GM12878 (cell line): ENCODE measurements around the gene PTPRM. TPM values are rescaled to one million over a fixed set of nuclear protein-coding genes. Genes with fewer than 3 reads are reported as not detected.

Source experiments
- ATAC-seq: fragments of 200-7000 bp; cut with Tn5 transposase; 3 replicates; pipeline ENCODE4 v1.9.1; 2020; ENCODE audit warnings: mild to moderate bottlenecking, moderate library complexity
- BruUV-seq: library from RNA; stranded (reverse); fragments of 400-500 nt; replicated peaks from 2 replicates; lab custom pipeline; 2021; lab: Mats Ljungman, UMichigan
- CTCF ChIA-PET: fragments of 300-600 bp; sonication (Branson Sonifier 250); formaldehyde crosslinking; extraction: SDS; loops from one replicate; lab custom pipeline; 2021; ENCODE audit warnings: inconsistent platforms; lab: Yijun Ruan, JAX
- POLR2A ChIA-PET: fragments of 350-600 bp; formaldehyde crosslinking; extraction: SDS; loops from one replicate; lab custom pipeline; 2021; ENCODE audit warnings: inconsistent platforms; lab: Charles Lee
- RAD21 ChIA-PET: fragments of 300-600 bp; sonication (Branson Sonifier 250); formaldehyde crosslinking; loops from one replicate; lab custom pipeline; 2023; ENCODE audit warnings: antibody characterized with exemption; ENCODE audit not compliant: unreplicated experiment; lab: Charles Lee
- SMC1A ChIA-PET: fragments of 300-600 bp; sonication (Branson Sonifier 250); formaldehyde crosslinking; loops from one replicate; lab custom pipeline; 2023; ENCODE audit not compliant: unreplicated experiment, uncharacterized antibody; lab: Charles Lee
- DNase-seq: peaks from one replicate; pipeline ENCODE4 v3.0.0-alpha.2; 2011; ENCODE audit warnings: low read depth, low spot score
- FAIRE-seq: peaks from 3 replicates; lab custom pipeline; 2011; peaks lifted over from hg19 to GRCh38; lab: Jason Lieb, UNC
- H2AFZ ChIP-seq: 2 replicates; pipeline ENCODE4 v1.6.0; 2011; ENCODE audit warnings: low read depth, low read length, control low read depth; ENCODE audit not compliant: control insufficient read depth
- H3K27ac ChIP-seq: 2 replicates; pipeline ENCODE4 v1.5.1; 2011; ENCODE audit warnings: control low read depth; ENCODE audit not compliant: control insufficient read depth, insufficient read depth
- H3K27me3 ChIP-seq, 2 experiments: replicated peaks in 1 of 2; 2 replicates each; pipeline versions ENCODE4 v1.6.0 to v1.6.1; 2011; ENCODE audit warnings: low read length in 1 of 2; ENCODE audit not compliant: control insufficient read depth in 2 of 2, insufficient read depth in 2 of 2
- H3K36me3 ChIP-seq, 2 experiments: 2 replicates each; pipeline ENCODE4 v1.5.1; 2011; ENCODE audit warnings: low read length in 1 of 2; ENCODE audit not compliant: control insufficient read depth in 2 of 2, insufficient read depth in 2 of 2
- H3K4me1 ChIP-seq: 2 replicates; pipeline ENCODE4 v1.6.1; 2011; ENCODE audit warnings: mild to moderate bottlenecking, low read length, moderate library complexity, mixed read lengths; ENCODE audit not compliant: control insufficient read depth, insufficient read depth
- H3K4me2 ChIP-seq: 2 replicates; pipeline ENCODE4 v1.6.0; 2011; ENCODE audit warnings: control low read depth; ENCODE audit not compliant: control insufficient read depth, insufficient read depth
- H3K4me3 ChIP-seq: fragments of 200-600 bp; sonication (generic); 2 replicates; pipeline ENCODE4 v1.5.1; 2016
- H3K79me2 ChIP-seq: 2 replicates; pipeline ENCODE4 v1.6.0; 2011; ENCODE audit warnings: low read length; ENCODE audit not compliant: control insufficient read depth, insufficient read depth
- H3K9ac ChIP-seq: 2 replicates; pipeline ENCODE4 v1.8.0; 2011; ENCODE audit warnings: low read length, control low read depth, mixed read lengths; ENCODE audit not compliant: control insufficient read depth, insufficient read depth
- H3K9me3 ChIP-seq: replicated peaks from 3 replicates; pipeline ENCODE4 v1.5.1; 2011; ENCODE audit warnings: mild to moderate bottlenecking, low read length; ENCODE audit not compliant: control insufficient read depth, insufficient read depth
- H4K20me1 ChIP-seq: 2 replicates; pipeline ENCODE4 v1.6.0; 2011; ENCODE audit not compliant: control insufficient read depth, insufficient read depth
- ATF7 ChIP-seq: fragments of 450-650 bp; IDR thresholded peaks from 2 replicates; pipeline ENCODE4 v1.6.1; 2016; ENCODE audit warnings: low read depth, mild to moderate bottlenecking
- BRCA1 ChIP-seq: IDR thresholded peaks from 2 replicates; pipeline ENCODE4 v1.6.1; 2011; ENCODE audit warnings: low read depth, low read length, improper control_type of control experiment
- CHD4 ChIP-seq: fragments of 200-600 bp; sonication (generic); IDR thresholded peaks from 2 replicates; pipeline ENCODE4 v1.6.1; 2016; ENCODE audit warnings: mild to moderate bottlenecking
- CREM ChIP-seq: IDR thresholded peaks from 2 replicates; pipeline ENCODE4 v1.6.1; 2014; ENCODE audit warnings: antibody characterized with exemption, low read depth
- IKZF2 ChIP-seq, 2 experiments: fragments of 450-650 bp; IDR thresholded peaks; 2 replicates each; pipeline ENCODE4 v1.6.1; 2017; ENCODE audit warnings: mild to moderate bottlenecking in 2 of 2, moderate library complexity in 2 of 2
- LARP7 ChIP-seq: fragments of 450-650 bp; IDR thresholded peaks from 2 replicates; pipeline ENCODE4 v1.6.1; 2017; ENCODE audit warnings: mild to moderate bottlenecking
- MTA2 ChIP-seq: fragments of 450-650 bp; IDR thresholded peaks from 2 replicates; pipeline ENCODE4 v1.6.1; 2016; ENCODE audit warnings: low read depth, mild to moderate bottlenecking, moderate library complexity
- MYC ChIP-seq: IDR thresholded peaks from 2 replicates; pipeline ENCODE4 v1.6.1; 2011; ENCODE audit warnings: mild to moderate bottlenecking, low read length, moderate library complexity, inconsistent platforms; ENCODE audit not compliant: insufficient read depth, insufficient replicate concordance, insufficient read length, severe bottlenecking
- NFYA ChIP-seq: IDR thresholded peaks from 2 replicates; pipeline ENCODE4 v1.6.1; 2011; ENCODE audit warnings: low read depth, mild to moderate bottlenecking, low read length, improper control_type of control experiment, borderline replicate concordance
- POU2F2 ChIP-seq: IDR thresholded peaks from 3 replicates; pipeline ENCODE4 v1.6.1; 2011; ENCODE audit warnings: low read depth, mild to moderate bottlenecking, low read length, borderline replicate concordance
- RCOR1 ChIP-seq: conservative IDR thresholded peaks from 2 replicates; pipeline ENCODE4 v1.6.1; 2012; ENCODE audit warnings: low read depth, low read length, improper control_type of control experiment
- SMAD5 ChIP-seq: IDR thresholded peaks from 2 replicates; pipeline ENCODE4 v1.6.1; 2016; ENCODE audit warnings: antibody characterized with exemption, low read depth
- SUPT20H ChIP-seq: IDR thresholded peaks from 2 replicates; pipeline ENCODE4 v1.6.1; 2011; ENCODE audit warnings: low read depth, mild to moderate bottlenecking, low read length, moderate library complexity, borderline replicate concordance; ENCODE audit not compliant: control insufficient read depth
- WGBS: methylation state at CpG from one replicate; pipeline ENCODE4 v1.1.6; 2016; ENCODE audit warnings: low lambda C conversion rate; ENCODE audit not compliant: insufficient replicate concordance, insufficient coverage; ENCODE audit errors: missing lambda C conversion rate; 5-methylcytosine and 5-hydroxymethylcytosine counted together
- in situ Hi-C: fragments of 300-500 bp; cut with MboI; formaldehyde crosslinking; loops from 9 replicates; pipeline ENCODE4 v1.14.3; 2018; ENCODE audit warnings: mixed read lengths
- intact Hi-C: fragments of 100-400 bp; cut with micrococcal nuclease; formaldehyde crosslinking; loops from one replicate; pipeline ENCODE4 v1.14.2; 2022; ENCODE audit not compliant: unreplicated experiment
- polyA plus RNA-seq, 11 experiments: library from polyadenylated mRNA; depleted of rRNA in 4 of 11; unstranded in 6 of 11; stranded (reverse) in 5 of 11; fragments of >200 nt; fragmentation: Nextera tagmentation in 4 of 11; fragmentation: Illumina TruSeq in 1 of 11; extraction: Ambion mirVana in 4 of 11; extraction: Trizol in 1 of 11; gene quantifications; 1 replicate in 1 of 11; 2 replicates in 10 of 11; pipeline versions ENCODE4 v1.2.1 to v1.2.3, GENCODE V29; 2011 to 2016; ENCODE audit warnings: inconsistent platforms in 2 of 11, missing spikeins in 2 of 11, low read depth in 1 of 11
- total RNA-seq, 4 experiments: library from RNA; depleted of rRNA in 3 of 4; stranded (reverse); fragments of >200 nt in 3 of 4; fragmentation: Illumina TruSeq in 1 of 4; extraction: Trizol in 1 of 4; gene quantifications; 2 replicates each; pipeline versions ENCODE4 v1.2.1 to v1.2.3, GENCODE V29; 2013 to 2021
- TF ChIP-seq, protein P1 (sequence below): fragments of 450-650 bp; IDR thresholded peaks from 2 replicates; pipeline ENCODE4 v1.6.1; 2017; ENCODE audit warnings: borderline replicate concordance
- TF ChIP-seq, protein P2 (sequence below): fragments of 450-650 bp; IDR thresholded peaks from 2 replicates; pipeline ENCODE4 v1.6.1; 2016; ENCODE audit warnings: mild to moderate bottlenecking
- TF ChIP-seq, protein P3 (sequence below): fragments of 450-650 bp; IDR thresholded peaks from 2 replicates; pipeline ENCODE4 v1.6.1; 2017; ENCODE audit warnings: antibody characterized with exemption, mild to moderate bottlenecking, moderate library complexity
- TF ChIP-seq, protein P4 (sequence below): fragments of 450-650 bp; IDR thresholded peaks from 2 replicates; pipeline ENCODE4 v1.6.1; 2018; ENCODE audit warnings: borderline replicate concordance, mild to moderate bottlenecking; ENCODE audit not compliant: partially characterized antibody

Gene PTPRM
- total and polyA plus RNA-seq, 10 of the 15 experiments (the other 5 are each of a cell fraction or from before 2014, with no cell fraction given) = 0.07 to 22.6 (median 0.60) TPM

DNA sequence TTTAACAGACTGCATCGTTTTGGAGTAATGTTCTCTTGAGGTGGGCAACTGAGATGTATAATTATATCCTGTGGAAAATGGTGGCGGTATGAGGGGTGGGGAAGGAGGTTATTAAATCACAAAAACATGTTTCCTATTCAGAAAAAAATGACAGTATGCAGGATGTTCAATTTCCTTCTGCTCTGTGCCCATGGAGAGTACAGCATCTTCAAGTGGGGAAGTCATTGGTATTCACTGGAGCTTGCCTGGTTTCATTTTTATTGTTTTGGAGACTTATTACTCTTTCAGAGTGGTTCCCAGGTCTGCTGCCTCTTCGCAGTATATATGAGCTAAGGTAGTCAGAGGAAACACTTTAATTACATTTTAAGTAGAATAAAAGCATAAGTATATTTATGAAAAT, 723.3 kb downstream of the PTPRM start:
- ChIA-PET POLR2A (no interaction called here), CTCF (no interaction called here), RAD21 (no interaction called here), SMC1A (interaction anchor here (1.4 kb wide), 1 partner anchor 9 kb away, joined by 3 read pairs; no protein-coding TSS in a partner anchor)
- ATAC-seq (no peak), FAIRE-seq (no peak), DNase-seq (no peak)
- Histone ChIP-seq H3K79me2 (no peaks in the 10 kb centered on the region), H3K4me1 (no peaks in the 10 kb centered on the region), H3K36me3 (no peaks in the 10 kb centered on the region), H4K20me1 (no peaks in the 10 kb centered on the region), H3K9ac (no peak overlapping the region), H3K9me3 (no peaks in the 10 kb centered on the region), H3K4me2 (no peak overlapping the region), H3K27me3 (no peaks in the 10 kb centered on the region; a peak in 1 of 4 replicates), H2AFZ (no peak overlapping the region), H3K27ac (no peak overlapping the region), H3K4me3 (no peak overlapping the region)
- BruUV-seq = no TSS peak
- TF ChIP-seq, protein P1, sequence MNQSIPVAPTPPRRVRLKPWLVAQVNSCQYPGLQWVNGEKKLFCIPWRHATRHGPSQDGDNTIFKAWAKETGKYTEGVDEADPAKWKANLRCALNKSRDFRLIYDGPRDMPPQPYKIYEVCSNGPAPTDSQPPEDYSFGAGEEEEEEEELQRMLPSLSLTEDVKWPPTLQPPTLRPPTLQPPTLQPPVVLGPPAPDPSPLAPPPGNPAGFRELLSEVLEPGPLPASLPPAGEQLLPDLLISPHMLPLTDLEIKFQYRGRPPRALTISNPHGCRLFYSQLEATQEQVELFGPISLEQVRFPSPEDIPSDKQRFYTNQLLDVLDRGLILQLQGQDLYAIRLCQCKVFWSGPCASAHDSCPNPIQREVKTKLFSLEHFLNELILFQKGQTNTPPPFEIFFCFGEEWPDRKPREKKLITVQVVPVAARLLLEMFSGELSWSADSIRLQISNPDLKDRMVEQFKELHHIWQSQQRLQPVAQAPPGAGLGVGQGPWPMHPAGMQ = no peak
- TF ChIP-seq MYC (no peak), LARP7 (no peak), CHD4 (no peak), SUPT20H (no peak), BRCA1 (no peak), NFYA (no peak), SMAD5 (no peak), POU2F2 (no peak), IKZF2 (IDR thresholded peaks at IDR 0.05) (no peak), ATF7 (no peak), CREM (no peak), MTA2 (no peak), RCOR1 (no peak)
- TF ChIP-seq, protein P2, sequence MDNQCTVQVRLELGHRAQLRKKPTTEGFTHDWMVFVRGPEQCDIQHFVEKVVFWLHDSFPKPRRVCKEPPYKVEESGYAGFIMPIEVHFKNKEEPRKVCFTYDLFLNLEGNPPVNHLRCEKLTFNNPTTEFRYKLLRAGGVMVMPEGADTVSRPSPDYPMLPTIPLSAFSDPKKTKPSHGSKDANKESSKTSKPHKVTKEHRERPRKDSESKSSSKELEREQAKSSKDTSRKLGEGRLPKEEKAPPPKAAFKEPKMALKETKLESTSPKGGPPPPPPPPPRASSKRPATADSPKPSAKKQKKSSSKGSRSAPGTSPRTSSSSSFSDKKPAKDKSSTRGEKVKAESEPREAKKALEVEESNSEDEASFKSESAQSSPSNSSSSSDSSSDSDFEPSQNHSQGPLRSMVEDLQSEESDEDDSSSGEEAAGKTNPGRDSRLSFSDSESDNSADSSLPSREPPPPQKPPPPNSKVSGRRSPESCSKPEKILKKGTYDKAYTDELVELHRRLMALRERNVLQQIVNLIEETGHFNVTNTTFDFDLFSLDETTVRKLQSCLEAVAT = no peak
- TF ChIP-seq, protein P3, sequence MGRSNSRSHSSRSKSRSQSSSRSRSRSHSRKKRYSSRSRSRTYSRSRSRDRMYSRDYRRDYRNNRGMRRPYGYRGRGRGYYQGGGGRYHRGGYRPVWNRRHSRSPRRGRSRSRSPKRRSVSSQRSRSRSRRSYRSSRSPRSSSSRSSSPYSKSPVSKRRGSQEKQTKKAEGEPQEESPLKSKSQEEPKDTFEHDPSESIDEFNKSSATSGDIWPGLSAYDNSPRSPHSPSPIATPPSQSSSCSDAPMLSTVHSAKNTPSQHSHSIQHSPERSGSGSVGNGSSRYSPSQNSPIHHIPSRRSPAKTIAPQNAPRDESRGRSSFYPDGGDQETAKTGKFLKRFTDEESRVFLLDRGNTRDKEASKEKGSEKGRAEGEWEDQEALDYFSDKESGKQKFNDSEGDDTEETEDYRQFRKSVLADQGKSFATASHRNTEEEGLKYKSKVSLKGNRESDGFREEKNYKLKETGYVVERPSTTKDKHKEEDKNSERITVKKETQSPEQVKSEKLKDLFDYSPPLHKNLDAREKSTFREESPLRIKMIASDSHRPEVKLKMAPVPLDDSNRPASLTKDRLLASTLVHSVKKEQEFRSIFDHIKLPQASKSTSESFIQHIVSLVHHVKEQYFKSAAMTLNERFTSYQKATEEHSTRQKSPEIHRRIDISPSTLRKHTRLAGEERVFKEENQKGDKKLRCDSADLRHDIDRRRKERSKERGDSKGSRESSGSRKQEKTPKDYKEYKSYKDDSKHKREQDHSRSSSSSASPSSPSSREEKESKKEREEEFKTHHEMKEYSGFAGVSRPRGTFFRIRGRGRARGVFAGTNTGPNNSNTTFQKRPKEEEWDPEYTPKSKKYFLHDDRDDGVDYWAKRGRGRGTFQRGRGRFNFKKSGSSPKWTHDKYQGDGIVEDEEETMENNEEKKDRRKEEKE = no peak
- TF ChIP-seq, protein P4, sequence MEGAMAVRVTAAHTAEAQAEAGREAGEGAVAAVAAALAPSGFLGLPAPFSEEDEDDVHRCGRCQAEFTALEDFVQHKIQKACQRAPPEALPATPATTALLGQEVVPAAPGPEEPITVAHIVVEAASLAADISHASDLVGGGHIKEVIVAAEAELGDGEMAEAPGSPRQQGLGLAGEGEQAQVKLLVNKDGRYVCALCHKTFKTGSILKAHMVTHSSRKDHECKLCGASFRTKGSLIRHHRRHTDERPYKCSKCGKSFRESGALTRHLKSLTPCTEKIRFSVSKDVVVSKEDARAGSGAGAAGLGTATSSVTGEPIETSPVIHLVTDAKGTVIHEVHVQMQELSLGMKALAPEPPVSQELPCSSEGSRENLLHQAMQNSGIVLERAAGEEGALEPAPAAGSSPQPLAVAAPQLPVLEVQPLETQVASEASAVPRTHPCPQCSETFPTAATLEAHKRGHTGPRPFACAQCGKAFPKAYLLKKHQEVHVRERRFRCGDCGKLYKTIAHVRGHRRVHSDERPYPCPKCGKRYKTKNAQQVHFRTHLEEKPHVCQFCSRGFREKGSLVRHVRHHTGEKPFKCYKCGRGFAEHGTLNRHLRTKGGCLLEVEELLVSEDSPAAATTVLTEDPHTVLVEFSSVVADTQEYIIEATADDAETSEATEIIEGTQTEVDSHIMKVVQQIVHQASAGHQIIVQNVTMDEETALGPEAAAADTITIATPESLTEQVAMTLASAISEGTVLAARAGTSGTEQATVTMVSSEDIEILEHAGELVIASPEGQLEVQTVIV = no peak
- intact Hi-C loops = no loop called here
- 0% methylated on average over 3 of the region's 3 CpGs for whole genome bisulfite sequencing
- in situ Hi-C loops = no loop called here
